HEK293 (cell line): ENCODE data around the gene MYRIP.

Source experiments
- ZNF146 ChIP-seq: fragments of 450-650 bp; formaldehyde crosslinking; IDR thresholded peaks from 2 replicates; pipeline ENCODE4 v1.5.1; 2016; ENCODE audit warnings: missing biosample characterization, missing genetic modification characterization
- ZNF274 ChIP-seq, 2 experiments: fragments of 200-500 bp in 1 of 2; fragments of 450-650 bp in 1 of 2; sonication (Bioruptor generic) in 1 of 2; formaldehyde crosslinking in 1 of 2; IDR thresholded peaks; 2 replicates each; pipeline versions ENCODE4 v1.5.1 to v1.6.1; 2014 to 2016; ENCODE audit warnings: borderline replicate concordance in 1 of 2, inconsistent platforms in 1 of 2, low read length in 1 of 2, missing biosample characterization in 1 of 2, missing genetic modification characterization in 1 of 2

- TF ChIP-seq ZNF274 (IDR thresholded peaks at IDR 0.05; ENCODE audit: low read length) (no peak), ZNF274 (tag by site-specific recombination; IDR thresholded peaks at IDR 0.05; ENCODE audit: borderline replicate concordance) (no peak), ZNF146 (tag by site-specific recombination) (no peak)
Observed at GRCh38 chr3:40255532-40255931, 446.1 kb downstream of the MYRIP start.
